ENCODE measurements around the gene UNCX. TPM values are rescaled to one million over a fixed set of nuclear protein-coding genes. Genes with fewer than 3 reads are reported as not detected.

Gene UNCX
- total RNA-seq, 1 donor from 2014 or later, result not detected

GRCh38 chr7:1252540-1253090 is 19.9 kb downstream of the UNCX start:
- no peak for ATAC-seq
- intact Hi-C loops (cut with DNase I), result no loop called here
- no peak for DNase-seq
- H3K9me3 ChIP-seq, result no peaks in the 10 kb centered on the region
- H3K27ac ChIP-seq, result no peak overlapping the region
- peaks cover 96% of the 10 kb centered on the region for H3K27me3 ChIP-seq
- no peaks in the 10 kb centered on the region for H3K36me3 ChIP-seq
- H3K4me3 ChIP-seq, result no peak overlapping the region
- H3K4me1 ChIP-seq, result peaks cover 5% of the 10 kb centered on the region
- TF ChIP-seq CTCF (IDR thresholded peaks at IDR 0.05), result no peak

- Histone ChIP-seq H3K36me3 (no peaks in the 10 kb centered on the region), H3K27me3 (peaks cover 94% of the 10 kb centered on the region), H3K4me1 (no peaks in the 10 kb centered on the region), H3K9me3 (no peaks in the 10 kb centered on the region), H3K27ac (no peak overlapping the region), H3K4me3 (no peak overlapping the region)
- intact Hi-C loops (cut with DNase I), result no loop called here
- no peak for DNase-seq
- TF ChIP-seq CTCF (IDR thresholded peaks at IDR 0.05), result no peak
- no peak for ATAC-seq
These were observed 21.1 kb downstream of the UNCX start for GRCh38 chr7:1253681-1254181.

GRCh38 chr7:1254281-1255079 is 21.8 kb downstream of the UNCX start:
- DNase-seq (no peak), ATAC-seq (no peak)
- no peaks in the 10 kb centered on the region for H3K36me3 ChIP-seq
- no peak overlapping the region for H3K27ac ChIP-seq
- no peak overlapping the region for H3K4me3 ChIP-seq
- TF ChIP-seq CTCF (IDR thresholded peaks at IDR 0.05), result no peak
- no peaks in the 10 kb centered on the region for H3K4me1 ChIP-seq
- no peaks in the 10 kb centered on the region for H3K9me3 ChIP-seq
- peaks cover 92% of the 10 kb centered on the region for H3K27me3 ChIP-seq
- intact Hi-C loops (cut with DNase I), result no loop called here

- TF ChIP-seq CTCF (IDR thresholded peaks at IDR 0.05), result no peak
- DNase-seq (no peak), ATAC-seq (no peak)
- no peaks in the 10 kb centered on the region for H3K4me1 ChIP-seq
- intact Hi-C loops (cut with DNase I), result no loop called here
- no peaks in the 10 kb centered on the region for H3K9me3 ChIP-seq
- no peak overlapping the region for H3K27ac ChIP-seq
- no peaks in the 10 kb centered on the region for H3K36me3 ChIP-seq
- no peak overlapping the region for H3K4me3 ChIP-seq
- peaks cover 92% of the 10 kb centered on the region for H3K27me3 ChIP-seq
These were observed 22.6 kb downstream of the UNCX start for GRCh38 chr7:1255080-1255816.

- no peaks in the 10 kb centered on the region for H3K9me3 ChIP-seq
- no peak for TF ChIP-seq CTCF (IDR thresholded peaks at IDR 0.05)
- H3K4me3 ChIP-seq, result no peak overlapping the region
- no peak overlapping the region for H3K27ac ChIP-seq
- DNase-seq (no peak), ATAC-seq (no peak)
- peaks cover 90% of the 10 kb centered on the region for H3K27me3 ChIP-seq
- H3K4me1 ChIP-seq, result no peaks in the 10 kb centered on the region
- H3K36me3 ChIP-seq, result no peaks in the 10 kb centered on the region
- intact Hi-C loops (cut with DNase I), result no loop called here
These were observed 23.2 kb downstream of the UNCX start for GRCh38 chr7:1255817-1256340.

Data from upper lobe of right lung (tissue), 1 donor.